NCI-H748 (cell line): ENCODE results near the gene ST6GAL1.

Experiments used
- DNase-seq: peaks from one replicate; lab custom pipeline; 2025; ENCODE audit not compliant: unreplicated experiment; lab: John Stamatoyannopoulos, UW

ST6GAL1 gene

GRCh38 chr3:187072102-187072501 lies 141.8 kb downstream of the ST6GAL1 start:
- DNase-seq, result no peak

GRCh38 chr3:187072511-187072910 lies 142.2 kb downstream of the ST6GAL1 start:
- DNase-seq, result no peak

DNA sequence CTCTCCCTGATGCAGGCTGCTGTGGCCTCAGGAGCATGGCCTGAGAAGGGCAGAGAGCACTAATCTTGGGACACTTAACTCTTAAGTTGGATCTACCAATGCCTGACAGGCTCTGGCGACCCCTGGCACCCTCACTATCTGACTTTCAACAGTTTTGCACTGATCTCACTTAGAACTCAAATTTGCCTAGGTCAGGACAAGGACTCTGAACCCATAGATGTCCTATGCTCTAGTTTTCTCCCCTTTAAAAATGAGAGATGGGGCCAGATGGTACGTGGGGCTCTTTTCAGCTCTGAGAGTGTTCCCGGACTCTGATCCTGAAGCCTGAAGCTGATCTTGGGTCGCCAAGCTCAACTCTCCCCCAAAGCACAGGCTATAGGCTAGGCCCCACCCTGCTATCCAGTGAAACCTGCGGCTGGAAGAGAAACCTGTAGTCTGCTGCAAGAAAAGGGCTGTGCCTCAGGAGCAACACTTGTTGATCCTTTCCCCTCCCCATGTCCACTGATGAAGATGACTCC lies 143.3 kb downstream of the ST6GAL1 start:
- no peak for DNase-seq

GRCh38 chr3:187074846-187075245 lies 144.5 kb downstream of the ST6GAL1 start:
- DNase-seq, result no peak

DNA sequence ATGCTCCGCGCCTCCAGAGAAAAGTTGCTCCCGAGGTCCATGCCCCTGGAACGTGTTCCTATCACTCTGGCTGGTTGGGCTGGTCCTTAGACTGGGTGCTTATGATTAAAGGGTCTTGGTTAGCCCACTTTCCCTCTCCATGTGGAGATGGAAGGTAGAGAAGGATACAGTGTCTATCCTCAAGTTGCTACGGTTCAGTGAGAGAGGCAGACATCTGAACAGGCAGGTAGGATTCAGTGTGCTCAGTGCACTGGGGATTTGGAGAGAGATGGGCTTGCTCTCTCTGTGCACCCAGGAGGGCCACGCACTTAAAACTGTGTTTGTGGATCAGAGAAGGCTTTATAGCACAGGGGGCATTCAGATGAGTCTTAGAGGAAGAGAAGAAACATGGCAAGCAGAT lies 146.0 kb downstream of the ST6GAL1 start:
- no peak for DNase-seq

- DNase-seq, result no peak
Observed at GRCh38 chr3:187077085-187077484, 146.8 kb downstream of the ST6GAL1 start.

GRCh38 chr3:187077537-187077936 lies 147.2 kb downstream of the ST6GAL1 start:
- DNase-seq, result no peak

DNA sequence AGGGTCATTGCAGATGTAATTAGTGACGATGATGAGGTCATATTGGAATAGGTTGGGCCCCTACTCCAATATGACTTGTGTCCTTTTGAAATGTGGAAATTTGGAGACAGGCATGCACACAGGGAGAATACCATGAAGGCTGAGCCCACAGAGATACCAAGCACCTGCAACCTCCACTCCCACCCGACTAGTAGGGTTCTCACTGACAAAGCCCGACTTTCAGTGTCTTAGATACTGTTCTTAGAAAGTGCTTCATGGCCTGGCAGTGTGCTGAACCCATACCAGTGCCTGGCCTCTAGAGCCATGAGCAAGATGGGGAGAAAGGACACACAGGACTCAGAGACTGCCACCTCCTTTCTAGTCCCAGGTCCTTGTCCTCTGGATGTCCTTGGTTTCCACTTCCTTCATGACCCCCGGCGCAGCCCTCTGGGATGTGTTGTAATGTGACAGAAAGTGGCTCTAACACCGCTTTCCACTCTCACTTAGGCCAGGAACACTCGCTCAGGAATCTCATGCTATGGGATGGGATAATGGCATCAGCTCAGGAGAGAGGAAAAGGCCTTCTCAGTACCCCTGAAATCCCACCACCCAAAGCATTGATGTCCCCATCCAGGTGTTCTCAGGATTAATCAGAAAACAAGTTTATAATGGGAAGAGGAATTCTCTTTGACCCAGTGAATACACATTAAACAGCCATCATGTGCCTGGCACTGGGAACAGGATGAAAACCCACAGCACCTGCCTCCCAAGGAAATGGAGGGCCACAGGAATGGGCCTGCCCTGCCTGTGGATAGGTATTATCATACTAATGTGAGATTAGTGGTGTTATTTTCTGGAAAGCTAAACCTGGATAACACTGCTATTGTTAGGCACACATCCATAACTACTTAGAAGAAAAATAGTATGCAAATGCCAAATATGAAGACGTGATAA lies 149.0 kb downstream of the ST6GAL1 start:
- no peak for DNase-seq

GRCh38 chr3:187080799-187081450 lies 150.6 kb downstream of the ST6GAL1 start:
- DNase-seq, result no peak

DNA sequence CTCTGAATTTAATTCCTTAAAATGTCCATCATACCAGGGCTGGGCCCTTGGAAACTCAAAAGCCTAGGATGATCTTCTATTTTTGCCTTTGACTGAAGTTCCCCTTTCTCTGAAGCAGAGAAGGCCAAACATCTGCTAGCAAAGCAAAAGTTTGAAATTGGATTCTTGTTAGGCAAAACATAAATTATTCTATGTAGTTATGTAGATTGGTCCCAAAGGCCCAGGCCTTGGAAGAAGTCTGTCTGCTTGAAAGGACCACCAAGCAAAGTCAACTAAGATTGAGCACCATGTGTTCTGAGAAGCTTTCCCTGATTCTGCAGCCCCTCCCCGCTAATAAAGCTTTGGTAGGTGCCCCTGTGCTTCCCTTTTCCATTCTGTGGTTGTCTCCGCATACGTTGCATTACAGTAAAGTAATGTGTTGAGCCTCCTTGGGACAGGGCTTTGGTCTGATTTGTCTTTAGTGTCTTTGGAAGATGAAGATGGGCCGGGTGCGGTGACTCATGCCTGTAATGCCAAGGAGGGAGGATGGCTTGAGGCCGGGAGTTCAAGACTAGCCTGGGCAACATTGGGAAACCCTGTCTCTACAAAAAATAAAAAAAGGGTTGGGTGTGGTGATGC lies 152.5 kb downstream of the ST6GAL1 start:
- DNase-seq, result no peak

DNA sequence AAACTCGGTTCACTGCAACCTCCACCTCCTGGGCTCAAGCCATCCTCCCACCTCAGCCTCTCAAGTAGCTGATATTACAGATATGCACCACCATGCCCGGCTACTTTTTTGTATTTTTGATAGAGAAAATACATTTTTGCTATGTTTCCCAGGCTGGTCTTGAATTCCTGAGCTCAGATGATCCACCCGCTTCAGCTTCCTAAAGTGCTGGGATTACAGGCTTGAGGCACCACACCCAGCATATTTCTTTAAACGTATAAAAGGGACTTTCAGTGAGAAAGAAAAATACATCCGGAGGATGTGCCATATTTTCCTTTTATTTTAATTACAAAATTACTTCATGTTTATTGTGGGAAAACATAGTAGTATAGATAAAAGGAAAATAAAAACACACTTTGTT lies 153.8 kb downstream of the ST6GAL1 start:
- no peak for DNase-seq

GRCh38 chr3:187084580-187084979 lies 154.3 kb downstream of the ST6GAL1 start:
- DNase-seq, result no peak

DNA sequence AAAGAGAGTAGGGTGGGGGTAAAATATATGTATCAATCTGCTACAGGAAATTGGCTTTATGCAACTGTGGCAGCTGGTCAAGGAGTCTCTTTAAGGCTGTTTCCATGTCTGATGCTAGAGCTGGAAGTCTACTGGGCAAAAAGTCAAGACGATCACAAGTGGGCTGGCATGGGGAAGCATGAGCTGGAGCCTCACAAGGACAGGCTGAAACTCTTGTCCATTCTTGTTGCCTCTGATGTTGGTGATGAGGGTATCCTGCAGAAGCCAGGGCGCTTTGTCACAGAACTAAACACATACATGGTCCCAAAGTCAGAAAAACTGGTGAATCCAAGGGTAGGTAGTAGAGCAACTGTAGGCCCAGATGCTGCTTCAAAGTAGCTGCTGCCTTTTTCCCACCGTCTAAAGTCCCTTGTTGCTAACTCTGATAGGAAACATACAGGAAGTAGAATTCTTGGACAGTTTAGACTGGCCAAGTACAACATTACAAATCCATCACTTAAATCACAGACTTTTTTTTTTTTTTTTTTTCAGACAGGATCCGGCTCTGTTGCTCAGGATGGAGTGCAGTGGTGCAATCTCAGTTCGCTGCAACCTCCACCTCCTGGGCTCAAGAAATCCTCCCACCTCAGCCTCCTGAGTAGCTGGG lies 154.8 kb downstream of the ST6GAL1 start:
- no peak for DNase-seq

GRCh38 chr3:187085933-187086332 lies 155.6 kb downstream of the ST6GAL1 start:
- DNase-seq, result no peak

DNA sequence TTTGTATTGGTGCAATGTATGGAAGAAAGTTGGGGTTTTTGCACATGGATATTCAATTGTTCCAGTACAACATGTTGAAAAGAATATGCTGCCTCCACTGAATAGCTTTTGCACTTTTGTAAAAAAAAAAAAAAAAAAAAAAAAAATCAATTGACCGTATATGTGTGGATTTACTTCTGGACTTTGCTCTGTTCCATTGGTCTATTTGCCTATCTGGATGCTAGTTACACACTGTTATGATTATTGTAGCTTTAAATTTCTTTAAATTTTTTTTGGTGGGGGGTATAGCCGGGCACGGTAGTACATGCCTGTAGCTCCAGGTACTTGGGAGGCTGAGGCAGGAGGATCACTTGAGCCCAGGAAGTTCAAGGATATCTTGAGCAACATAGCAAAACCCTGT lies 156.5 kb downstream of the ST6GAL1 start:
- no peak for DNase-seq

DNA sequence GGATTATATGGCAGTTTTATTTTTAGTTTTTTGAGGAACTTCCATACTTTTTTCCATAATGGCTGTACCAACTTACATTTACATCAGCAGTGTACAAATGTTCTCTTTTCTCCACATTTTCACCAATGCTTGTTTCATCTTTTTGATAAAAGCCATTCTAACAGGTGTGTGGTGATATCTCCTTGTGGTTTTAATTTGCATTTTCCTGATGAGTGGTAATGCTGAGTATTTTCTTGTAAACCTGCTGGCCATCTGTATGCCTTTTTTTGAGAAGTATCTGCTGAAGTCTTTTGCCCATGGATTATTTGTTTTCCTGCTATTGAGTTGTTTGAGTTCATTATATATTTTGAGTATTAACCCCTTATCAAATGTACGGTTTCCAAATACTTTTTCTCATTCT lies 158.4 kb downstream of the ST6GAL1 start:
- no peak for DNase-seq

GRCh38 chr3:187093320-187093719 lies 163.0 kb downstream of the ST6GAL1 start:
- DNase-seq, result no peak

GRCh38 chr3:187098923-187099512 lies 168.7 kb downstream of the ST6GAL1 start:
- DNase-seq, result no peak

DNA sequence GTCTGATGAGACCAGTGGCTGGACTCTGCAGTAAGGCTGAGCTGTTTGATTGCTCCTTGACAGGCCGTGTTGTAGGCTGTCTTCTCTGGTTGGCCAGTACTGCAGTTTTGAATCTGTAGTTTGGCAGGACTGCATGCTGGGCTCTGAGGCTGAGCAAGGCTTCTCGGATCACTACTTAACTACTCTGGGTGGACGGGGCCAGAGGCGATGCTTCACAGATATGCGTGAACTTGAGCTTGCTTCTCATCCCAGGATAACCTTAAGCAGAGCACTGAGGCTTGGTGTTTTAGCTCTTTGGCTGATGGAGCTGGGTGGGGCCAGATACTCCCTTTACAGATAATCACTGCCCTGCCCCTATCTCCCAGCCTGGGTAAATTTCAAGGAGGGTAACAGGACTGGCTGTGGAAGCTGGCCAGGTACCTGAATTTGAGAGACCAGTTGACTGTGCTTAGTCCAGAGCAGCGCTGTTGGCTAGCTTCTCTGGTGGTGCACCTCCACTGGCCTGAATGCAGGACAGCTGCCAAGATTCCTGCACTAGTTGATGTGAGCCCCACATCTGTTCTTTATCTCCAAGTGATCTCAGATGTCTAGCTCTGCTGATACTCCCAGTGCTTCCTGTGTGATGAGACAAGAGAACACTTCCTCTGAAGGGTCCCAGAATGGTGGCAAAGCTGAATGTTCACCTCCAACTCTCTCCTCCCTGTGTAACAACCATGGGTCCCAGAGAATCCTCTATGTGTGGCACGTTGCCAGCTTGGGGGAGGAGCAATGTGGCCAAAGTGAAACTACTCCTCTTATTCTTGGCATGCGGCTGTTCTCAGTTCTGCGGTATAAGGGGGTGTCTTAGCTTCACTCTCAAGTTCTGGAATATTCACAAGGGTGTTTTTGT lies 171.1 kb downstream of the ST6GAL1 start:
- DNase-seq, result no peak
